ENCODE data around the gene PCED1A.

- no peak for TF ChIP-seq CTCF (IDR thresholded peaks at IDR 0.05; ENCODE audit: control extremely low read depth in 1 of 3, insufficient read depth in 1 of 3, low read depth in 1 of 3, low read length in 3 of 3)
- no peak for TF ChIP-seq JUND (IDR thresholded peaks at IDR 0.05; ENCODE audit: low read length)
- no peak for TF ChIP-seq ZNF274 (IDR thresholded peaks at IDR 0.05; ENCODE audit: borderline replicate concordance, extremely low read depth, low read length)
- TF ChIP-seq CEBPB (IDR thresholded peaks at IDR 0.05; ENCODE audit: low read depth, low read length), result no peak
These were observed 14.7 kb downstream of the PCED1A start for GRCh38 chr20:2825761-2826160.

All from H1 (cell line).